Astrocyte (in vitro differentiated cells and primary cell): ENCODE results near the gene USP6NL.

ENCODE experiments used
- CTCF ChIP-seq: IDR thresholded peaks from 2 replicates; pipeline ENCODE4 v1.5.1; 2011; ENCODE audit warnings: low read depth, mild to moderate bottlenecking, inconsistent platforms, low read length, moderate library complexity; ENCODE audit not compliant: insufficient read depth
- EZH2 ChIP-seq: IDR thresholded peaks from 2 replicates; pipeline ENCODE4 v1.6.1; 2012; ENCODE audit warnings: mild to moderate bottlenecking, low read length, inconsistent platforms; ENCODE audit not compliant: insufficient read depth

- TF ChIP-seq EZH2: no peak
- no peak for TF ChIP-seq CTCF
Observed at GRCh38 chr10:11539191-11539868, 72.1 kb downstream of the USP6NL start.
